IPS-18a (cell line): Measurements from ENCODE around the gene TCERG1.
A peak's percentile ranks its signal among the peaks of the same experiment; 100 is the strongest.
"Not testable (repeated sequence)": the region's sequence is repeated elsewhere in the genome, so short reads cannot be mapped to it uniquely, and the experiment has no call there.

Experiments used
- H3K27ac ChIP-seq: one replicate; pipeline ENCODE4 v1.5.1; 2013; ENCODE audit warnings: low read length
- H3K27me3 ChIP-seq: one replicate; pipeline ENCODE4 v1.6.1; 2013; ENCODE audit warnings: mild to moderate bottlenecking, low read length; ENCODE audit not compliant: control insufficient read depth, insufficient read depth
- H3K36me3 ChIP-seq: one replicate; pipeline ENCODE4 v1.6.1; 2013; ENCODE audit warnings: low read depth, low read length; ENCODE audit not compliant: control insufficient read depth
- H3K4me1 ChIP-seq: one replicate; pipeline ENCODE4 v1.6.1; 2013; ENCODE audit warnings: low read depth, low read length; ENCODE audit not compliant: control insufficient read depth
- H3K4me3 ChIP-seq: one replicate; pipeline ENCODE4 v1.5.1; 2013; ENCODE audit warnings: low read length
- H3K9ac ChIP-seq: one replicate; pipeline ENCODE4 v1.6.1; 2013; ENCODE audit warnings: mild to moderate bottlenecking, low read length, moderate library complexity
- H3K9me3 ChIP-seq: one replicate; pipeline ENCODE4 v1.6.1; 2013; ENCODE audit warnings: low read depth, low read length; ENCODE audit not compliant: control insufficient read depth

The TCERG1 gene

GRCh38 chr5:146549615-146550014 lies 102.5 kb downstream of the TCERG1 start:
- Histone ChIP-seq H3K4me1 (no peaks in the 10 kb centered on the region), H3K36me3 (no peaks in the 10 kb centered on the region), H3K9ac (no peak overlapping the region), H3K9me3 (no peaks in the 10 kb centered on the region), H3K27me3 (no peaks in the 10 kb centered on the region), H3K4me3 (no peak overlapping the region), H3K27ac (no peak overlapping the region)

GRCh38 chr5:146553446-146553845 lies 106.3 kb downstream of the TCERG1 start:
- Histone ChIP-seq H3K36me3 (no peaks in the 10 kb centered on the region), H3K27ac (no peak overlapping the region), H3K9ac (no peak overlapping the region), H3K9me3 (no peaks in the 10 kb centered on the region), H3K4me1 (no peaks in the 10 kb centered on the region), H3K27me3 (no peaks in the 10 kb centered on the region), H3K4me3 (no peak overlapping the region)

GRCh38 chr5:146556884-146557283 lies 109.8 kb downstream of the TCERG1 start:
- not testable (repeated sequence) for H3K9ac ChIP-seq, H3K36me3 ChIP-seq, H3K9me3 ChIP-seq, H3K4me3 ChIP-seq, H3K27me3 ChIP-seq, H3K27ac ChIP-seq
- peaks cover 11% of the 10 kb centered on the region for H3K4me1 ChIP-seq

GRCh38 chr5:146560205-146560812 lies 113.2 kb downstream of the TCERG1 start:
- H3K27ac ChIP-seq, result peak overlapping the region; percentile 36
- no peak overlapping the region for H3K9ac ChIP-seq
- peak overlapping the region; percentile 26 for H3K4me3 ChIP-seq
- H3K9me3 ChIP-seq, result no peaks in the 10 kb centered on the region
- no peaks in the 10 kb centered on the region for H3K27me3 ChIP-seq
- no peaks in the 10 kb centered on the region for H3K36me3 ChIP-seq
- H3K4me1 ChIP-seq, result peaks cover 21% of the 10 kb centered on the region
